GM12891 (cell line): ENCODE results near the gene MAS1L.
"Not testable (repeated sequence)": the region's sequence is repeated elsewhere in the genome, so short reads cannot be mapped to it uniquely, and the experiment has no call there.

ENCODE experiments used
- DNase-seq: peaks from one replicate; pipeline ENCODE4 v3.0.0; 2011; ENCODE audit warnings: low spot score; ENCODE audit not compliant: insufficient read length
- FAIRE-seq: peaks from 2 replicates; lab custom pipeline; 2011; peaks lifted over from hg19 to GRCh38; lab: Jason Lieb, UNC
- PAX5 ChIP-seq: IDR thresholded peaks from 2 replicates; pipeline ENCODE4 v1.6.1; 2011; ENCODE audit warnings: low read length, moderate library complexity, mild to moderate bottlenecking; ENCODE audit not compliant: insufficient read depth, severe bottlenecking
- POLR2A ChIP-seq: IDR thresholded peaks from 2 replicates; pipeline ENCODE4 v1.6.1; 2011; ENCODE audit warnings: low read depth, low read length, control low read depth
- POLR2AphosphoS5 ChIP-seq: IDR thresholded peaks from 2 replicates; pipeline ENCODE4 v1.6.1; 2011; ENCODE audit warnings: low read depth, low read length, control low read depth
- POU2F2 ChIP-seq: IDR thresholded peaks from 2 replicates; pipeline ENCODE4 v1.6.1; 2011; ENCODE audit warnings: low read depth, mild to moderate bottlenecking, control low read depth, low read length, moderate library complexity
- SPI1 ChIP-seq: IDR thresholded peaks from 2 replicates; pipeline ENCODE4 v1.6.1; 2011; ENCODE audit warnings: low read depth, low read length, control low read depth
- TAF1 ChIP-seq: IDR thresholded peaks from 2 replicates; pipeline ENCODE4 v1.6.1; 2011; ENCODE audit warnings: low read depth, low read length, control low read depth

Gene MAS1L

DNA sequence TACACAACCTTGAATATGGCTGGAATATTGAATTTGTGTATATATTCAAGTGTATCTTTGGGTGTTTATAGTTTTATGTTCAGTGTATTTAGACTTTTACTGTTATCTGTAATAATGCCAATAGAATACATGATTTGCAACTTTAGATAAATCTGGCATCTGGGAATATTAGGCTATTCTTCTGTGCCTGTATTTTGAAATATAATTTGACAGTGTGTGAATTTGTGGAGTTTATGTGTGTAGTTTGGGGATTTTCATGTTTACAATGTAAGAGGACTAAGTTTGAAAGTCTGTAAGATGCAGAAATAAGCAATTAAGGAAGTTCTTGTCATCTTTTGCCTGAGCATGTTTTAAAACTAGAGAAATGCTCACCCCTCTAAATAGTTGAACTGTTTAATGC is 48.8 kb downstream of the MAS1L start, which contains the start of gene OR10C1:
Gene OR10C1 (plus strand): TSS at position 301 of the 400 bp plus-strand sequence. CDS start 710 bp downstream, outside the sequence.
- FAIRE-seq (no peak), DNase-seq (no peak)
- TF ChIP-seq POLR2AphosphoS5: no peak
- TF ChIP-seq POLR2A: no peak
- TF ChIP-seq POU2F2: no peak
- no peak for TF ChIP-seq TAF1
- TF ChIP-seq PAX5: no peak
- TF ChIP-seq SPI1: no peak

DNA sequence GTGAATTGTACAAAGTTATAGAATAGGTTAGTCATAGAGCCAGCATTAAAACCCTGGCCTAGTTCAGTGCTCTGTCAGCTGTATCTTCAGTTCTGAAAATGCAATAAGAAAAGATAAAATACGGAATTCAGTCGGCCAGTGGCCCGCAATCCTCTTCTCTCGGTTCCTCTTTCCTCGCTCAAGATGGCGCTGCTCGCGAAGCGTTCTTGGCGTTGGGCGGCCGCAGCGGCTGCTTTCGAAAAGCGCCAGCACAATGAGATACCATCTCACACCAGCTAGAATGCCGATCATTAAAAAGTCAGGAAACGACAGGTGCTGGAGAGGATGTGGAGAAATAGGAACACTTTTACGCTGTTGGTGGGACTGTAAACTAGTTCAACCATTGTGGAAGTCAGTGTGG is 51.0 kb downstream of the MAS1L start:
- FAIRE-seq, DNase-seq: not testable (repeated sequence)
